ENCODE measurements around the gene SCART1. TPM values are rescaled to one million over a fixed set of nuclear protein-coding genes. Genes with fewer than 3 reads are reported as not detected.

The SCART1 gene
- total RNA-seq, 6 experiments from 2014 or later, result 0.59 to 1.3 (median 1.0) TPM

DNA sequence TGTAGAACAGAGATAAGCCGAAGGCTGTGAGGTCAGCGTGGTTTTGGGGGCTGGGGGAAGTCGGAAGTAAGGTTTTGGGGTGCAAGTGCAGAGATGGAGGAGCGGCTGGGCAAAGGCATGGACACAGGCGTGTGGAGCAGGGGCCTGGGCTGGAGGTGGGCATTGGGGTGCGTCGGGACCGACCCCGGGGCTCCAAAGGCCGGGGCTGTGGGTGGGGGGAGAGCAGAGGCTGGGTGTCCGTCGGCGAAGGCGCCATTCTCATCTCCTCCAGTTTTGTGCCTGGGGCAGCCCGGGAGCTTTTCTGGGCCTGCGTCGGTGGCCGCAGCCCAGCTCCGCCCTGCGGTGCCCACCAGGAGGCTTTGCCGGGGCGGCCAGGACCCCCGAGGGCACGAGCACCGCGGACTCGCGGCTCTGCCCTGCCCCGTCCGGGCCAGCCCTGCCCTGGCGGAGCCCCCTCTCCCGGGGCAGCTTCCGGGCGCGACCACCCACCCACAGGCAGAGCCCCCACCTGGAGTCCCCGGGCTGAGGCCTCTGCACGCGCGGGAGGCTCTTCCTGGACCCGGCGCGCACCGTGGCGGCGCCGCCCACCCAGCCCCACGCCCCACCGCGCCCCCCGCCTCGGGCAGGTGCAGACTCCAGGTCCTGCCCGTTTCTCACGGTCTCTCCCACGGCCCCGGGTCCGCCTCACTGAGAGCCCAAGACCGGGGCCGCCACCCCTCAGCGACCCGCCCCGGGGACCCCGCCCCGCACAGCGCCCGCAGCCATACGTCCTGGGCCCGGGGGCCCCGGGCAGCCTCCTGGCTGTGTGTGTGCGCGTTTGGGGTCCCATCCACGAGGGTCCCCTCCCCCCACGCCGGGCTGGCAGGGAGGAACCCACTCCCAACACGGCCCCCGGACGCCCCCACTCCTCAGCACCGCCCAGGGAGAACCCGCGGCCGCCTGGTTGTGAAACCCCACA lies 7.7 kb upstream of the SCART1 start:
- Mint-ChIP-seq H3K27ac (no peak overlapping the region), H3K4me3 (no peak overlapping the region), H3K36me3 (ENCODE audit: low read depth) (peaks cover 43% of the 10 kb centered on the region), H3K9me3 (peaks cover 48% of the 10 kb centered on the region), H3K4me1 (ENCODE audit: low read depth) (no peaks in the 10 kb centered on the region), H3K27me3 (ENCODE audit: insufficient read depth) (peaks cover 6% of the 10 kb centered on the region; the same call in 1 of the 2 replicates)
- no peak for DNase-seq
- TF ChIP-seq, protein P1, sequence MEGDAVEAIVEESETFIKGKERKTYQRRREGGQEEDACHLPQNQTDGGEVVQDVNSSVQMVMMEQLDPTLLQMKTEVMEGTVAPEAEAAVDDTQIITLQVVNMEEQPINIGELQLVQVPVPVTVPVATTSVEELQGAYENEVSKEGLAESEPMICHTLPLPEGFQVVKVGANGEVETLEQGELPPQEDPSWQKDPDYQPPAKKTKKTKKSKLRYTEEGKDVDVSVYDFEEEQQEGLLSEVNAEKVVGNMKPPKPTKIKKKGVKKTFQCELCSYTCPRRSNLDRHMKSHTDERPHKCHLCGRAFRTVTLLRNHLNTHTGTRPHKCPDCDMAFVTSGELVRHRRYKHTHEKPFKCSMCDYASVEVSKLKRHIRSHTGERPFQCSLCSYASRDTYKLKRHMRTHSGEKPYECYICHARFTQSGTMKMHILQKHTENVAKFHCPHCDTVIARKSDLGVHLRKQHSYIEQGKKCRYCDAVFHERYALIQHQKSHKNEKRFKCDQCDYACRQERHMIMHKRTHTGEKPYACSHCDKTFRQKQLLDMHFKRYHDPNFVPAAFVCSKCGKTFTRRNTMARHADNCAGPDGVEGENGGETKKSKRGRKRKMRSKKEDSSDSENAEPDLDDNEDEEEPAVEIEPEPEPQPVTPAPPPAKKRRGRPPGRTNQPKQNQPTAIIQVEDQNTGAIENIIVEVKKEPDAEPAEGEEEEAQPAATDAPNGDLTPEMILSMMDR (IDR thresholded peaks at IDR 0.05), result no peak

DNA sequence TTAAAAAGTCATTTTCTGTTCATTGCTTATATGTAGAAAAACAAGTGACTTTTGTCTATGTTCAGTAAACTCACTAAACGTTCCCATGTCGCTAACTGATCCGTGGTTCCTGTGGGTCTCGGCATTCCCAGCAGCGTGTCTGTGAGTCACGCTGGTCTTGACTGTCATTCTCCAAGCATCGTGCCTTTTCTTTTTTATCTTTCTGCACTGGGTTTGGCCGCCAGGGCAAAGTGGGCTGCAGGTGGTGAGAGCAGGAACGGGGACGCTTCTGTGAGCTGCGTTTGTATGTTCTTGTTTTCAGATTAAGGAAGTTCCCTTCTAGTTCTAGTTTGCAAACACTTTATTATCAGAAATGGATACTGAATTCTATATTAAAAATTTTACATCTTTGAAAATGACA lies 6.8 kb upstream of the SCART1 start:
- peaks cover 43% of the 10 kb centered on the region for H3K36me3 Mint-ChIP-seq (ENCODE audit: low read depth)
- no peaks in the 10 kb centered on the region for H3K4me1 Mint-ChIP-seq (ENCODE audit: low read depth)
- H3K27ac Mint-ChIP-seq, result no peak overlapping the region
- no peak overlapping the region for H3K4me3 Mint-ChIP-seq
- H3K27me3 Mint-ChIP-seq (ENCODE audit: insufficient read depth), result peaks cover 6% of the 10 kb centered on the region; the same call in 1 of the 2 replicates
- H3K9me3 Mint-ChIP-seq, result peaks cover 48% of the 10 kb centered on the region
- TF ChIP-seq, protein P1 (IDR thresholded peaks at IDR 0.05), result no peak
- DNase-seq, result no peak

DNA sequence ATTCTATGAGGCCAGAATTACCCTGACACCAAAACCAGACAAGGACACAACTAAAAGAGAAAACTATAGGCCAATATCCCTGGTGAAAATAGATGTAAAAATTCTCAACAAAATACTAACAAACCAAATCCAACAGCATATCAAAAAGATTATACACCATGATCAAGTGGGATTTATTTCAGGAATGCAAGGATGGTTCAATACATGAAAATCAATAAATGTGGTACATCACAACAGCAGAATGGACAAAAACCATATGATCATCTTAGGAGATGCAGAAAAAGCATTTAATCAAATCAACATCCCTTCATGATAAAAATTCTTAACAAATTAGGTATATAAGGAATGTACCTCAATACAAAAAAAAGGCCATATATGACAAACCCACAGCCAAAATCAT lies 5.6 kb upstream of the SCART1 start:
- TF ChIP-seq, protein P1 (IDR thresholded peaks at IDR 0.05), result no peak
- Mint-ChIP-seq H3K9me3 (peaks cover 45% of the 10 kb centered on the region), H3K27ac (no peak overlapping the region)

DNA sequence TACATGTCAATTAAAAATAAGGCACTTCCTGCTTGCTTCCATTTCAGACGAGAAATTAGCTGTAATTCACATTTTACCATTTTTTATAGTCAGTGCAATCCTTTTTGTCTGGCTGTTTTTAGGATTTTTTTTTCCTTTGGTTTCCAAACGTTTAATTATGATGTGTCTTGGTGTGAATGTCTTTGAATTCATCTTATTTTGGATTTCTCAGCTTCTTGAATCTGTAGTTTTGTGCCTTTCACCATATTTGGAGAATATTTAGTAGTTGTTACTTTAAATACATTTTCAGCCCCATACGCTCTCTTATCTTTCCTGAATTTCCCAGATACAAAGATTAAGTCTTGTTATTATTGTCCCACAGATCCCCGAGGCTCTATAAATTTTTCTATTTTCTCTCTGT lies 2.4 kb upstream of the SCART1 start:
- Mint-ChIP-seq H3K36me3 (ENCODE audit: low read depth) (peaks cover 34% of the 10 kb centered on the region), H3K4me3 (no peak overlapping the region), H3K27ac (no peak overlapping the region), H3K4me1 (ENCODE audit: low read depth) (no peaks in the 10 kb centered on the region), H3K27me3 (ENCODE audit: insufficient read depth) (peaks cover 2% of the 10 kb centered on the region; the same call in 1 of the 2 replicates), H3K9me3 (peaks cover 31% of the 10 kb centered on the region)
- DNase-seq, result no peak
- TF ChIP-seq, protein P1 (IDR thresholded peaks at IDR 0.05), result no peak

More for the DNA sequence above, 5.6 kb upstream of the SCART1 start:
- peaks cover 39% of the 10 kb centered on the region for H3K36me3 Mint-ChIP-seq (ENCODE audit: low read depth)
- no peak for DNase-seq
- H3K4me1 Mint-ChIP-seq (ENCODE audit: low read depth), result no peaks in the 10 kb centered on the region
- no peak overlapping the region for H3K4me3 Mint-ChIP-seq
- peaks cover 6% of the 10 kb centered on the region; the same call in 1 of the 2 replicates for H3K27me3 Mint-ChIP-seq (ENCODE audit: insufficient read depth)

DNA sequence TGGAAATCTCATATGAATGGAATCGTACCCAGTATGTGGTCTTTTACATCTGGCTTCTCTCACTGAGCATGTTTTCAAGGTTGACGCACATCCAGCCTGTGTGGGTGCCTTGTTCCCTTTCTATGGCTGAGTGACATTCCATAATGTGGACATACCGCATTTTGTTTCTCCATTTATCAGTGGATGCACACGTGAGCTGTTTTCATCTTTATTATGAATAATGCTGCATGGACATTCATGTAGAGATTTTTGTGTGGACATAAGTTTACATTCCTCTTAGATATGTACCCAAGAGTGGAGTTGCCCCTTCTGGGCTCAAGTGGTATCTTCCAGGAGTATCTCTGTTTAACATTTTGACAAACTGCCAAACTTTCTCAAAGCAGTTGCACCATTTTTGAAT lies 1.3 kb upstream of the SCART1 start:
- DNase-seq, result no peak
- no peaks in the 10 kb centered on the region for H3K4me1 Mint-ChIP-seq (ENCODE audit: low read depth)
- peaks cover 21% of the 10 kb centered on the region for H3K9me3 Mint-ChIP-seq
- peaks cover 23% of the 10 kb centered on the region for H3K36me3 Mint-ChIP-seq (ENCODE audit: low read depth)
- H3K27ac Mint-ChIP-seq, result no peak overlapping the region
- peaks cover 2% of the 10 kb centered on the region; the same call in 1 of the 2 replicates for H3K27me3 Mint-ChIP-seq (ENCODE audit: insufficient read depth)
- TF ChIP-seq, protein P1 (IDR thresholded peaks at IDR 0.05), result 0 out of 2 replicates have a peak, but pooled peaks have one; percentile 14
- H3K4me3 Mint-ChIP-seq, result no peak overlapping the region

Measured in HFFc6 (cell line).